ENCODE measurements around the gene DHRS9. TPM values are rescaled to one million over a fixed set of nuclear protein-coding genes. Genes with fewer than 3 reads are reported as not detected.
A peak's percentile ranks its signal among the peaks of the same experiment; 100 is the strongest.

DHRS9 gene
- total and polyA plus RNA-seq, 2 of the 4 experiments (the other 2 are of a cell fraction) = not detected

- intact Hi-C loops (cut with micrococcal nuclease) (no loop called here), dilution Hi-C loops (cut with HindIII; ENCODE audit: low sequenced_read_pairs, unreplicated experiment) (no loop called here), in situ Hi-C loops (cut with MboI; ENCODE audit: low sequenced_read_pairs) (no loop called here)
- TF ChIP-seq MAFK (IDR thresholded peaks at IDR 0.05; ENCODE audit: low read depth, low read length) (peak; percentile 62), USF2 (IDR thresholded peaks at IDR 0.05; ENCODE audit: low read depth, low read length) (no peak), RFX5 (IDR thresholded peaks at IDR 0.05; ENCODE audit: low read depth, low read length) (no peak)
- H3K23ac ChIP-seq (ENCODE audit: low read depth, low read length) = no peak overlapping the region
- H2BK5ac ChIP-seq (ENCODE audit: low read depth, low read length, poor library complexity, severe bottlenecking) = no peak overlapping the region
- no peak overlapping the region for H2AFZ ChIP-seq (replicated peaks; ENCODE audit: low read length, poor library complexity)
- H3K4me3 ChIP-seq (ENCODE audit: insufficient read depth, low read depth, low read length) = no peak overlapping the region
- 0 out of 2 replicates have a peak, but pooled peaks cover 2% of the 10 kb centered on the region for H3K9me3 ChIP-seq (ENCODE audit: control insufficient read depth, insufficient read depth, low read length)
- H3K4me1 ChIP-seq (ENCODE audit: control insufficient read depth, insufficient read depth, low read length) = no peaks in the 10 kb centered on the region
- H3K9me1 ChIP-seq (ENCODE audit: insufficient read depth, low read length) = no peaks in the 10 kb centered on the region
- no peaks in the 10 kb centered on the region for H3K36me3 ChIP-seq (ENCODE audit: control insufficient read depth, insufficient read depth, low read length)
- H3K79me1 ChIP-seq (ENCODE audit: low read depth in 1 of 2, low read length in 2 of 2) = no peaks in the 10 kb centered on the region
- H3K9ac ChIP-seq (ENCODE audit: low read depth, low read length) = no peak overlapping the region
- H2BK120ac ChIP-seq (ENCODE audit: low read depth, low read length) = no peak overlapping the region
- no peak overlapping the region for H3K56ac ChIP-seq (ENCODE audit: extremely low read depth, insufficient read depth, low read length)
- WGBS, 2 experiments (ENCODE audit: extremely low coverage in 2 of 2, insufficient read length in 1 of 2) = no CpG with 5 or more reads among the region's 2 CpGs
- H4K20me1 ChIP-seq (ENCODE audit: insufficient read depth, low read length) = no peaks in the 10 kb centered on the region
- no peak overlapping the region for H2AK9ac ChIP-seq (replicated peaks; ENCODE audit: low read depth, low read length, poor library complexity)
- H3K18ac ChIP-seq (ENCODE audit: low read depth, low read length) = no peak overlapping the region
- BruUV-seq (replicated peaks) = no TSS peak
- H3K14ac ChIP-seq (replicated peaks; ENCODE audit: low read depth, low read length) = no peak overlapping the region
- H4K8ac ChIP-seq (ENCODE audit: low read depth in 2 of 2, low read length in 2 of 2) = no peak overlapping the region
- no peak overlapping the region for H3K27ac ChIP-seq (ENCODE audit: insufficient read depth, low read length)
- ATAC-seq (ENCODE audit: low read depth) = no peak
- ChIA-PET POLR2A (ENCODE audit: unreplicated experiment) (no interaction called here), CTCF (no interaction called here)
- no peak overlapping the region for H4K91ac ChIP-seq (ENCODE audit: insufficient read depth, low read depth, low read length)
- H2BK15ac ChIP-seq (ENCODE audit: low read depth, low read length) = no peak overlapping the region
- no peak for DNase-seq
- no peak overlapping the region for H4K5ac ChIP-seq (ENCODE audit: low read depth, low read length)
- no peaks in the 10 kb centered on the region for H3K27me3 ChIP-seq (ENCODE audit: control insufficient read depth, insufficient read depth, low read length)
- no peak overlapping the region for H2BK20ac ChIP-seq (ENCODE audit: low read depth, low read length)
- H2AK5ac ChIP-seq (ENCODE audit: low read depth, low read length) = no peak overlapping the region
- no peak overlapping the region for H3K4me2 ChIP-seq (ENCODE audit: low read depth, low read length)
- no peak overlapping the region for H3K4ac ChIP-seq (ENCODE audit: low read depth, low read length)
These were observed 3.4 kb upstream of the DHRS9 start for GRCh38 chr2:169065864-169066517.
